NCI-H82 treated with DMSO at 0.1 percent for 48 hours (cell line): ENCODE results near the gene SUCLG2.

ENCODE experiments used
- DNase-seq: peaks from one replicate; lab custom pipeline; 2025; ENCODE audit not compliant: unreplicated experiment; lab: John Stamatoyannopoulos, UW

SUCLG2 gene

DNA sequence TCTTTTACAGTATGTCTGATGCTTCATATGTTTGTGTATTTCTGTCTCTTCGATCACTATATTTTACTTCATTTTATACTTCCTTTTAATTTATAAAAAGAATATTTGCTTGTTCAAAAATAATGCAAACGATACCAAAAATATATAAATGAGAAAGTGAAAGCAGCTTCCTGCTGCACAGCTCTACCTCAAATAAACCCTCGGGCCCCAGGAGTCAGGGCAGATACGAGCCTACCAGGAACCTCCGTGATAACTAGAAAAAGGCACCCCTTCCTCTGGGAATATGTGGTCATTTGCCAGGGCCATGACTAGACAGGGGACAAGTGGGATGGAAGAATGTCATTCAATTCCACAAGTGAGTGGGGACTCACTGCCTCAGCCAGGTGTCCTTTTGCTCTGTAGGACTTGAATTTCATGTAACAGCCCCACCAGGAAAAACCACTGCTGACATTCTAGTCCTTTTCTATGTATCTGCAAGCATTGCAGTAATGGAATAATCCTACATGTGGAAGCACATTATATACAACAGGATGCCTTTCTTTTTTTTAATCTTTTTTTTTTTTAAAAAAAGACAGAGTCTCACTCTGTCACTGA, 133.3 kb downstream of the SUCLG2 start:
- no peak for DNase-seq

DNA sequence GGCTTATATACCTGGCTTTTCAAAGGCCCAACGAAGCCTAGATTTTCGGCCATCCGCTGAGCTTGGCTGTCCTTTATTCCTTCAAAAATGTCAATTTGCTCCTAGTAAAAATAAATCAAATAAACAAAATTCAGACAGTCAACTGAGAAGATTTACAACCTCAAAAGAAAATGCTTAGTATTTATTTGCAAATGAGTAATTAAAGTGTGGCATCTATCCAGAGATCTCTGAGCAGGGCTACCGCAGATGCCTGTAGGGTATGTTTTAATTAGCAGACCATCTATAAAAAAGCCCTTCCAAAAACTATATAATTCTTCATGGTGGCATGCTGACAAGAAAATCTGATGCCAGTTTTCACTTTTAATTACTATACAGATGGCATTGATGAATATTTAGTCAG, 136.2 kb downstream of the SUCLG2 start:
- no peak for DNase-seq

DNA sequence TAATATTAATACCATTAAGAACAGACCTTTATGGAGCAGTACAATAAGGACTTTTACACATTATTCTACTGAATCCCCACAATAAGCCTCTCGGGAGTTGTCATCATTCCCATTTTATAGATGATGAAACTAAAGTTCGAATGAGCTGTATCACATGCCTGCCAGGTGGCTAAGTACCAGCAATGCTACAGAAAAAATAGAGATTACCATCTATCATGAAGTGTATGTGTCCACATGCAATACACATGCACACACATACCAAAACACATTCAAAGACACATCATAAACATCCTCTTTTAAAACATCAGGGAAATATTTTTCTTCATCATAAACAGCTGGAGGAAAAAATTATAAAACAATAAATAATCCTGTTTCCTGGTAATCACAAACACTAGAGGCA, 136.6 kb downstream of the SUCLG2 start:
- DNase-seq: no peak

DNA sequence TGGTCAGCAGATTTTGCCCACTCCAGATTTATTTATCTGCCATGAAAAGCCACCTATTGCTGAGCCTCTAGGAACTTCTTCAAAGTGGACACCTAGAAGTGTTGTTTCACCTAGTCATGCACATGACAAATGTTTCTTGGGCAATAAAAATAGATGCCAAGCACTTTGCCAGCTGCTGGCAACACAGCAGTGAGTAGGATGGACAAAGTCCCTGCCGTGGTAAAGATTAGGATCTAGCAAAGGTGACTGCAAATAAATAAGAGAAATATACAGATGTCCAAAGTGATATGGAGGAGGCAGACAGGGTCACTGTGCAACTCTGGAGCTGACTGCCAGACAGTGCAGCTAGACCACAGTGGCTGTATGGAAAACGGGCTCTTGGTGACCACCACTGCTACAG, 137.9 kb downstream of the SUCLG2 start:
- DNase-seq: no peak

DNA sequence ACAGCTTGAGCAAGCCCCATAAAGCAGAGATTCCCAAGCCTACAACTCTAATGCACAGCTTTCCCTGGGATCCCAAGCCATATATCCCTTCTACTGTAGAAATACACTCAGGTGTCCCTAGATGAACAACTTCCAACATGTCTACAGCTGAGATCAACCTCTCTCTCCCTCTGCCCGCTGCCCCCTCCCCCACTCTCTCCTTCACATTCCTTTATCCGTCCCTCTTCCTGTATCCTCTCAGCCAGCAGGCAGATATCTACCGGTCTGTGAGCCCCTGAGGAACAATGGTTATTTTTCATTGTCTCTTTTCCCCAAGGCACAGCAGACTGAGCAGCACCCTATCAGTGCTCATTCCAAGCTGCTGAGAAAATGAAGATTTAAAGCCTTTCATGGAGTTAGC, 138.6 kb downstream of the SUCLG2 start:
- DNase-seq: no peak

DNA sequence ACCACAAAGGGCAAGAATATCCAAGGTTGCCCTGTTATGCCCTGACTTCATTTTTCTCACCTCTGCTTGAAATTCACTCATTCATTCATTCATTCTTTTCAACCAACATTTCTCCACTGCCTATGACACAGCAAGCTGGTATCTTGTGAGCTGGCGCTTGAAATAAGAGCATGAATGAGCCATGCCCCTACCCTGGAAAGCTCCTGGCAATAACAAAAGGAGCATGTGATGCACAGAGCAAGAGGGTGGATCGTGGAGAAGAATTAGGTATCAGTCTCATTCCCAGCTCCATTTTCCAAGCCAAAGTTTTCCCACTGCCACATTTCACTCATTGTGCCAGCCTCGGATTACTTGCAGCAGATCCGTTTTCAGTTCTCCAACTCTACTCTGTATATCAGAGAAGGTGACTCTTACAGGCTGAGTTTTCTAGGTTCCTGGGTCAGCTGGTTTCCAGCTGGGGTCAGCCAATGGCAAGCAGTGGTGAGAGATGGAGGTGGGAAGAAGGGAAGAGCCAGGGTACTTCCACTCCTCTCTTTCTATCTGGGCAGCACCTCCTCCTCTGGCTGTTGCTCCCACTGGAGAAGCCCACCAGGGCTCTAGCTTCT, 144.8 kb downstream of the SUCLG2 start:
- no peak for DNase-seq

DNA sequence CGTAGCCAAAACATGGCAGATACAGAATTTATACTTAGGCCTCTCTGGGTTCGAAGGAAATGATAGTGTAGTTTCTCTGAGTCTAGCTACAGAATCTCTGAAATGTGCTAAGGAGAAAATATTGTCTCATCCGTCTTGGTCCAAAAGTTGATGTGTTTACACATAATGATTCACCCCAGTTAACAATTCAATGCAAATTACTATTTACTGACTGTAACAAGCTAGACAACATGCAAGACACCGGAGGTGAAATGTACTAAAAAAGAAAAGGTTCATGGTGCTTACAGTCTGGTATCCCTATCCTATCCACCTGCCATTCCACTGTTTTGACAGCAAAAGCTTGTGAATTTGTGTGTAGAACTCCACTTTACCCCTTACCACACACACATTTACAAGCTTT, 146.8 kb downstream of the SUCLG2 start:
- no peak for DNase-seq

DNA sequence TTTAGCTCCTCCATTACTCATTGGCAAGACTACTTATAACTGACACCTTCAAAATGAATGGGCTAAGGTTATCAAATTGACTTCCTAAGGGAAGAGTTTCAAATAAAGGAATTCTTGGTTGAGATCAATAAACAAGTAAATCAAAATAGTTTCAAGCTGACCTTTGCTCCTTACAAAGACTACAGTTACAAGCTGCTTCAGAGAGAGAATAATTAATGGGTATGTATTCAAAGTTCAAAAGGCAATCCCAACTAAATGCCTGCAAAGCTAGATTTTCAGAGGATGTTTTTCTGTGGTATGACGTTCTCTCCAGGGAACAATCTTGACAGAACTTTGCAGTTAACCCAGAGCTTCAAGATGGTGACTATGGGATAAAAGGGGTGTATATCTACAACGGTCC, 153.7 kb downstream of the SUCLG2 start:
- no peak for DNase-seq

DNA sequence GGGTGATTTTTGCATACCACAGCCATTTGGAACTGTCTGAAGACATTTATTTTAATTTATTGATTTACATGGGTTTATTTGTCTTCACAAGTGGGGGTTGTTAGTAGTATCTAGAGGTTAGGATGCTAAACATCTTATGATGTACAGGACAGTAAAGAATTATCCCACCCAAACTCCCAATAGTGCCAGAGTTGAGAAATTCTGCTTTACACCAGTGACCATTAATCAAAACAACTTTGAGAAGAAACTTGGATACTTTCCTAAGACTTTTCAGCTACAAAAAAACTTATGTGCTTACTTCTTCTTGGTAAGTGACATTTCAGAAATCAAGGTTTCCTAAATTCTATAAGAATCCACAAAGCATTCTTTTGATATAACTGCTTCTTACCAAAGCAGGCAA, 156.7 kb downstream of the SUCLG2 start:
- DNase-seq: no peak

DNA sequence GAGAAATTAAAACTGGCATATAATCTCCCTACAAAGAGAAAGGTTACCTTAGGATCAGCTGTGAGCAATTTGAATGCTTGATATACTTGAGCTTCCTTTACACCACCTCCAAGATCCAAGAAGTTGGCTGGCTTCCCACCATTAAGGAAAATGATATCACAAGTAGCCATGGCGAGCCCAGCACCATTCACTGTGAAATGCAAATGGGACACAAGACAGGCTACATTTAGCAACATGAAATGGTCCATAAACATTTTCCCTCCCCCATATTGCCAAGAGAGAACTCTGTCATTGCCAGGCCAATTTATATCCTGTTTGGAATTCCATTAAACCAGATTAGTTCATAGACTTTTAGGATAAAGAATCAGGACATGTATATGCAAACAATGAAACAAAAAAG, 158.7 kb downstream of the SUCLG2 start:
- DNase-seq: no peak

DNA sequence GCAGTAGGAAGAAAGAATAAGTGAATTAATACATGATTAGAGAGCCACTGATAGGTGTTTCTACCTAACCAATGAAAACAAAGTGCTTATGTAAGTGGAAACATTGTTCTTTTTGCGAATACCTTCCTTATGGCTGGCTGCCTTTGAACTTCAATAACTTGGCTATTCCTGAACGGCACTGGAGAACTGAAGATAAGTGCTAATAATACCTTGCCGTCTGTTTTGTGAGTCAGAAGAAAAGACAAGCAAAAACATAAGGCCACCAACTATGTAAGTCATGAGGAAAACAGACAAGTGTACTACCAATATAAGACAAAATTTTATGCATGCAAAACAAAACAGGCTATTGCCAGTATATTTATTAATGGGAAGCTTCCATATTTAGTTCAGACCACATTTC, 160.6 kb downstream of the SUCLG2 start:
- DNase-seq: no peak

DNA sequence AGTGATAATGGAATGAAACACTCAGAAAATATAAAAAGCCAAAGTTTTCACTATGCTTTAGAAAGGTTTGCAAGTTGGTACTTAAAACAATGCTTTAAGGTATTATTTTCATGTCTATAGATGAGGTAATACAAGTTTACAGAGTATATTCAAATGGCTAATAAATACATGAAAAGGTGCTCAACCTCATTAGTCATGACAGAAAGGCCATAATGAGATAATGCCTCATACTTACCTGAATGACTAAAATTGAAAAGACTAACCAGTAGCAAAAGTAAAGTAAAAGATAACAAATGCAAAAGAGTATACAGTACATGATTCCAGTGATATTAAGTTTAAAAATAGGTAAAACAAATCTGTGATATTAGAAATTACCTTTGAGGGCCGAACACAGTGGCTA, 163.8 kb downstream of the SUCLG2 start:
- no peak for DNase-seq

DNA sequence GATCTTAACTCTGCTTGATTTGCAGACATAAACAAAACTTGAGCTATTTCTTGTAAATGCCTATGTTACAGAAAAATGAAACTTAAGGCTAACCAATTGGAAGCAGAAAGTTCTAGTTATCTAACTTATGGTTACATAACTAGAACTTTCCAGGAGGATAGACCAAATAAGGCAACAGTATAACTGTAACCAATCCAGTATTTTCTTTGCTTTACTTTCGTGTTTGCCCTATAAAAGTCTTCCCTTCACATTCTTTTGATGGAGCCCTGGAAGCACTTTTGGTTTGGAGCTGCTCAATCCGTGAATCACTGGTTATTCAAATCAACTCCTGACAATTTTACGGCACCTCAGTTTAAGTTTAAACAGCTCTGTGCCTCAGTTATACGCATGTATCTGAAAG, 164.6 kb downstream of the SUCLG2 start:
- DNase-seq: no peak

DNA sequence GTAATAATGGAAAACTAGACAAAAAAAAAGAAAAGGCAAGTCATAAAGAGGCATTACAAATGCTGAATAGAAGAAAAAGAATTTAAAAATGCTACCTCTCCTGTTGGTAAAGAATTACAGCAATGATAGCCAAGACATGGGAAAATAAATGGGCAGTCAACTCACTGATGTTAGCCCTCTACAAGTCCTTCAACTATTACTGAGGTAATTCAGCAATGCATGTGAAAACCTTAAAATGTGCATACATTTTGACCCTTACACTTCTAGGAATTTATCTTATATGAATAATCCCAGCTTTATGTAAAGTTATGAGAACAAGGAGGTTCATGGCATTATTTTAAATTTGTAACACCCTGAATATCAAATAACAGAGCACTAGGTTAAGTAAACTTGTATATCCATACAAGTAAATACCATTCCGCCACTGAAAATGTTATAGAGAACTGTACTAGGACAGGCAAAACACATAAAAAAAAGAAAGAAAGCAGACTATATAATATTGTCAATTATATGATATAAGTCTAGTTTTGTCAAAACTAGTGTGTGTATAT, 166.8 kb downstream of the SUCLG2 start:
- DNase-seq: no peak

DNA sequence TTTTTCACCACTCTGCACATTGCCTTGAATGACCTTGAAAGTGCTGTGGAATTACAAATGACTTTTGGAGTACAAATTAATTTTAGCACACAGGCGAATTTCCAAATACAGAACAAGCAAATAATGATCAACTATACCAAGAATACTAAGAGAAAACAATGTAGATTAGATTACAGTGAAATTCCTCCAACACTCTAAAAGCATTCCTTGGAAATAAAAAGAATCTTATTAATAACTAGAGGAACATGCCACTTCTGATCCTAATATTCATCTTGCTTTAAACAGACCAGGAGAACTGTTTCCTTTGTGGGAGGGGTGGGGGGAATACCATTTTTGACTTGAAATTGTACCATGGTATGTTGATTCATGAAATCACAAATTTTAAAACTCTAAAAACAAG, 167.5 kb downstream of the SUCLG2 start:
- DNase-seq: no peak

DNA sequence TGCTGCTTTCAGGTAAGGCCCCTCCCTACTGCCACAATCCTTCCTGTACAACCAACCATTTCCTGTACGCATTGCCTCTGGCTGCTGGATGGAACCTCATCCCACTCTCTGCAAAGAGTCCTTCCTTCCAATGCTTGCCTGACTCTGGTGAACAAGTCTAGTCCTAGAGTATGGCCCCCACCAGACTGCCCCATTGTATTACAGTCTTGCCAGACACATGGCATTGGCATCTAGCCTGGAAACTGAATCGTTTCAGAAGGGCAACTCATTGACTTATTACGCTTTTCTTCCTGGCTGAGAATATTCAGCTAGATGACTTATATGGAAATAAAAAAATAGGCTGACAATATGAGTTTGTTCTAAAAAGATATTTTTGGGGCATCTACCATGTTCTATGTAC, 170.3 kb downstream of the SUCLG2 start:
- DNase-seq: no peak

DNA sequence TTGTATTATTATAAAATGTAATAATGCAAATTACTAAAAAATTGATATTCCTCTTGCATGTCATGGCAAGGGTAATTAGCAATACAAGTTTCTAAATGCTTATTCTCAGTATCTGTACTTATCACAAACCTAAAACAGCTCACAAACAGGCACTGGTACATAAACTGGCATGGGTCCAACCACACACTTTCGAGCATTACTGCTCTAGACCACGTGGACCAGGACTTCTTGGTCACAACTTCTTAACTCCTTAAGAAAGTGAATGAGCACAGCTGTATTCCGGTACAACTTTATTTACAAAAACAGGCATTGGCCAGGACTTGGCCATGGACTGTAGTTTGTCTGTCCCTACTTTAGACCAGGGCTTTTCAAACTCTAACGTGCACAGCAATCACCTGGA, 173.3 kb downstream of the SUCLG2 start:
- DNase-seq: no peak

DNA sequence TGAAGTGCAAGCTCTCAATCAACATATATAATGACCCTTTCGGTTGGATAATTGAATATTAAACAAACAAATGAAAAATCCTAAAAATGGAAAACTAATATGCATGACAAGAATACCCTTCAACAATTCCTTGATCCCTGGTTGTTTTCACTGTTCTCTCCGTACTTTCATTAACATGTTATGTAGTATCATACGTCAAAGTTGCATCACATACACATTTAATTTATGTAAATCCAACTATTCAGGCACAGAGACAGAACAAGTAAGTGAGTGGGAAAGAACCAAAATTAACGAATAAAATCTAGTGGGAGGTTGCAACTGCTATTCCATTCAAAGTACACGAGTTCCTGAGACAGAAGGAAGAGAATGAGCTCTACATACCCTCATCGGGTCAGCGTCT, 176.0 kb downstream of the SUCLG2 start:
- DNase-seq: no peak

DNA sequence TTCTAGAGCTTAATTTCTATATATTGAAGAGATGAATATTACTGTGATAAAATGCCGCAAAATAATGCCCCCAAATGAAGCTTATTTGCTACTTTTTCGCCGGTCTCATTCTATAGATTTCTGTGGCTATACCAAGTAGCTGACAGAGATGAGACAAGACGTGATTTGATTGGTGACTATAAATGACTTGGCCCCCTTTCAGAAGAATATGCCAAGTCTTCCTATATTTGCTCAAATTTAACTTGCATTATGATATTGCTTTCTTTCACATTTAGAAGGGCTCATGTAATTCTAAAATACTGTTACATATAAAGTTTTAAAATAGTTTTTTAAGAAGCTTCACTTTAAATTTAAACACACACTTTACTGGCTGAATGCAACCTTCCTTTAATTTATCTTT, 180.1 kb downstream of the SUCLG2 start:
- no peak for DNase-seq

DNA sequence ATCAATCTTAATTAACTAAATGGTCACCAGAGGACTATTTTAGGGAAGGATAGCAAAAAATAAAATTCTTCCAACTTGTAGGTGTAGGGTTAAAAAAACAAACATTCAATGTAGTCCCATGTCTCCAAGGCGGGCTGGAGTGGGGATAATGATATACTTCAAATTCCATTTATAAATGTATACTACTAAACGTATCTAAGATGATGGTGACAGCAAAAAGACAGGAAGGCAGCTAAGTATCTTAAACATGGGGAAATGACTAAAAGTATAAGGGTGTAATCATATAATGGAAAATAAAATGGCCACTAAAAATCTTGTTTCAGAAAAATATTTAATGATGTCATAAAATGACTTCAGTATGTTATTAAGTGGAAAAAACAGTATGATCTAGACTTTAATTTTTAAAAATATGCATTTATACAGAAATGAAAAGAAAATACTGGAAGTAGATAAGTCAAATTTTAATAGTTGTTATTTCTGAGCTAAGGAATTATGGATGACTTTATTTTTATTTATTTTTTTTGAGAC, 181.7 kb downstream of the SUCLG2 start:
- no peak for DNase-seq

DNA sequence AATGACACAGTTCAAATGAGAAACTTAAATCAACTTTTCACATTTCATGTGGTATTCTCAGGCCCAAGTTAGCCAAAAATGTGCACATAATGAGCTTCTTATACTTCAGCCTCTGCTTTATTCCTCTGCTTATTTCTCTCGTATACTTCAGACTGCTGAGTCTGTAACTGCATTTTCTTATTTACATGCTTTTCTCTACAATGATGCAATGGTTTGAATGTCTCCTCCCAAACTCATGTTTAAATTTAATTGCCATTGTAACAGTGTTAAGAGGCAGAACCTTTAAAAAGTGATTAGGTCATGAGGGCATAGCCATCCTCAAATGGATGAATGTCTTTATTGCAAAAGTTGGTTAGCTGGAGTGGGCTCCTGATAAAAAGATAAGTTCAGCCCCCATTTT, 184.2 kb downstream of the SUCLG2 start:
- no peak for DNase-seq

DNA sequence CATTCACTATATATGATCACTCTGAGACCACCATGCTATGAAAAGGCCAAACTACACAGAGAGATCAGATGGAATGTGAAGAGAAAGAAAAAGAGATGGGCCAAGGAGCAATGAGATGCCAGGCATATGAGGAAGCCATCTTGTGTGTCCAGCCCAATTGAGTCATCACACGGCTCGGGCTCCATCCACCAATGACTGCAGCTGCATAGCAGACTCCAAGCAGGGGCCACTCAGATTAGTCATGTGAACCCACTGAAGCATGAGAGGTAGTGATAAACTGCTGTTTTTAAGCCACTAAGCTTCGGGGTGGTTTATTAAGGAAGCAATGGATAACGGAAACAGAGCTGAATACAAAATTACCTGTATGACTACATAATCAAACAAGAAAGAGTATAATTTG, 185.9 kb downstream of the SUCLG2 start:
- DNase-seq: no peak

DNA sequence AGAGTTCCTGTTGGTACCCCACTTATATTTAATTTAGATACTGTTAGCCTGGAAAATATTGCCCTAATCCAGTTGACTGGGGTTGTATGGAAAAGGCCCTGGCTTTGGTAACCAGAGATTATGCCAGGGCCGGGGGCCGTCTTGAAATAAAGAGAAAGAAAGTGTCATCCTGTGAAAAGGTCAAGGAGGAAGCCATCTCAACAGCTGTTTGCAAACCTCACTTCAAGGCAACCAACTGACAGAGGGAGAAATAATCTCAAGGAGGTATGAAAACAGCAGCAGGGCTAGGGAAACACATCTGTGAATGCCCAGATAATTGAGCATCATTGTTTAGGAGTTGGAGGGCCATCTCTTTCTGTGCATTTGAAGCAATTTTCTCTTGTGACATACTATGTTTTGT, 190.8 kb downstream of the SUCLG2 start:
- no peak for DNase-seq
